Suprapubic skin (tissue), 4 donors: ENCODE results near the gene VPS35L. TPM values are rescaled to one million over a fixed set of nuclear protein-coding genes. Genes with fewer than 3 reads are reported as not detected.
A peak's percentile ranks its signal among the peaks of the same experiment; 100 is the strongest.

Experiments used
- DNase-seq, 2 donors: peaks; one replicate each; pipeline ENCODE4 v3.0.0-alpha.2; 2019; ENCODE audit warnings: low spot score in 2 of 2
- H3K27ac ChIP-seq: fragments of 200-600 bp; sonication (generic); one replicate; pipeline ENCODE4 v1.5.1; 2019
- H3K27me3 ChIP-seq: fragments of 200-600 bp; sonication (generic); one replicate; pipeline ENCODE4 v1.5.1; 2019
- H3K36me3 ChIP-seq: fragments of 200-600 bp; sonication (generic); one replicate; pipeline ENCODE4 v1.5.1; 2019
- H3K4me1 ChIP-seq: fragments of 200-600 bp; sonication (generic); one replicate; pipeline ENCODE4 v1.5.1; 2019
- H3K4me3 ChIP-seq: fragments of 200-600 bp; sonication (generic); one replicate; pipeline ENCODE4 v1.5.1; 2019; ENCODE audit warnings: mild to moderate bottlenecking
- H3K9me3 ChIP-seq: fragments of 200-600 bp; sonication (generic); one replicate; pipeline ENCODE4 v1.5.1; 2019
- CTCF ChIP-seq, 2 donors: fragments of 200-600 bp in 1 of 2; fragments of 450-650 bp in 1 of 2; sonication (generic) in 1 of 2; IDR thresholded peaks; one replicate each; pipeline ENCODE4 v1.5.1; 2016 to 2019; ENCODE audit warnings: antibody characterized with exemption in 2 of 2, mild to moderate bottlenecking in 1 of 2, moderate library complexity in 1 of 2
- EP300 ChIP-seq: sonication (generic); formaldehyde crosslinking; IDR thresholded peaks from one replicate; pipeline ENCODE4 v1.6.1; 2017; ENCODE audit warnings: antibody characterized with exemption
- POLR2A ChIP-seq, 2 donors: fragments of 450-650 bp; IDR thresholded peaks; one replicate each; pipeline ENCODE4 v1.6.1; 2017; ENCODE audit warnings: antibody characterized with exemption in 2 of 2, mild to moderate bottlenecking in 2 of 2, moderate library complexity in 2 of 2
- POLR2AphosphoS5 ChIP-seq, 3 donors: sonication (generic); formaldehyde crosslinking; IDR thresholded peaks; one replicate each; pipeline ENCODE4 v1.6.1; 2017; ENCODE audit warnings: antibody characterized with exemption in 3 of 3
- WGBS: methylation state at CpG from one replicate; pipeline ENCODE4 v1.1.5; 2018; 5-methylcytosine and 5-hydroxymethylcytosine counted together
- total RNA-seq, 4 donors: library from RNA; depleted of rRNA; stranded (reverse); fragments of >200 nt; gene quantifications; one replicate each; pipeline ENCODE4 v1.1.0, GENCODE V29; 2016

The VPS35L gene
- total RNA-seq, 4 donors from 2014 or later = 16.3 to 30.4 (median 20.7) TPM

GRCh38 chr16:19515757-19516156 is 39.7 kb upstream of the VPS35L start:
- no peak overlapping the region for H3K27ac ChIP-seq
- H3K4me1 ChIP-seq = peaks cover 42% of the 10 kb centered on the region
- H3K4me3 ChIP-seq = no peak overlapping the region
- DNase-seq = no peak
- H3K36me3 ChIP-seq = peaks cover 15% of the 10 kb centered on the region
- H3K27me3 ChIP-seq = no peaks in the 10 kb centered on the region
- no peak for TF ChIP-seq POLR2AphosphoS5 (IDR thresholded peaks at IDR 0.05)
- TF ChIP-seq EP300 = no peak
- no peak for TF ChIP-seq POLR2A (IDR thresholded peaks at IDR 0.05)
- TF ChIP-seq CTCF (IDR thresholded peaks at IDR 0.05) = no peak
- WGBS = 91% methylated on average over 2 of the region's 2 CpGs
- no peaks in the 10 kb centered on the region for H3K9me3 ChIP-seq

DNA sequence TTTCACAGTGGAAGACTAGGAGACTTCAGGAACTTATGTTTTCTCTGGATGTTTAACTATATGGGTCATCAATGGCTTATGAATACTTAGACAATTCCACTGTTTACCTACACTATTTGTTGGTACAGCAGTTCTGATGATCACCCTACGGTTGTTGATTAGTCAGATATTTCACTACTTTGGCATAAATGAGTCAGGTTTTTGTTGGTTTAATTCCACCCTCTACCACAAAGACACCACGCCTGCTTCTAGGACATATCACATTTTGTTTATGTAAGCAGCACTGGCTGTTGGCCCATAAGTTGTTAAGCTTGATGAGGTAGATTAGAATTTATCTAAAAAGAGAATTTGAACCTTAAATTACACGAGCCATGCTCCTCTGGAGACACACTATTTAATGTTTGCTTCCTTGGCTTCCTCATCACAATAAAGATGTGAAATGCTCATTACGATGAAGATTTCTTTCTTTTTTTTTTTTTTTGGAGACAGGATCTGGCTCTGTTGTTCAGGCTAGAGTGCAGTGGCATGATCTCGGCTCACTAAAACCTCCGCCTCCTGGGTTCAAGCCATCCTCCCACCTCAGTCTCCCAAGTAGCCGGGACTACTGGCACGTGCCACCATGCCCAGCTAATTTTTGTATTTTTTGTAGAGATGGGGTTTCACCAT is 37.9 kb upstream of the VPS35L start:
- WGBS = 71% methylated on average over 8 of the region's 8 CpGs
- no peak for TF ChIP-seq POLR2A (IDR thresholded peaks at IDR 0.05)
- TF ChIP-seq EP300 = no peak
- TF ChIP-seq CTCF (IDR thresholded peaks at IDR 0.05) = no peak
- no peak for TF ChIP-seq POLR2AphosphoS5 (IDR thresholded peaks at IDR 0.05)
- Histone ChIP-seq H3K36me3 (peaks cover 15% of the 10 kb centered on the region), H3K27me3 (no peaks in the 10 kb centered on the region), H3K27ac (no peak overlapping the region), H3K9me3 (no peaks in the 10 kb centered on the region), H3K4me3 (no peak overlapping the region), H3K4me1 (peaks cover 51% of the 10 kb centered on the region)
- DNase-seq = no peak

- no peak for DNase-seq
- TF ChIP-seq POLR2AphosphoS5 (IDR thresholded peaks at IDR 0.05) (no peak), EP300 (no peak), CTCF (IDR thresholded peaks at IDR 0.05) (no peak), POLR2A (IDR thresholded peaks at IDR 0.05) (no peak)
- Histone ChIP-seq H3K27me3 (no peaks in the 10 kb centered on the region), H3K4me1 (peaks cover 59% of the 10 kb centered on the region), H3K27ac (no peak overlapping the region), H3K4me3 (no peak overlapping the region), H3K9me3 (no peaks in the 10 kb centered on the region), H3K36me3 (peaks cover 15% of the 10 kb centered on the region)
- WGBS = 58% methylated on average over 2 of the region's 2 CpGs
These were observed 37.1 kb upstream of the VPS35L start for GRCh38 chr16:19518388-19518787.

DNA sequence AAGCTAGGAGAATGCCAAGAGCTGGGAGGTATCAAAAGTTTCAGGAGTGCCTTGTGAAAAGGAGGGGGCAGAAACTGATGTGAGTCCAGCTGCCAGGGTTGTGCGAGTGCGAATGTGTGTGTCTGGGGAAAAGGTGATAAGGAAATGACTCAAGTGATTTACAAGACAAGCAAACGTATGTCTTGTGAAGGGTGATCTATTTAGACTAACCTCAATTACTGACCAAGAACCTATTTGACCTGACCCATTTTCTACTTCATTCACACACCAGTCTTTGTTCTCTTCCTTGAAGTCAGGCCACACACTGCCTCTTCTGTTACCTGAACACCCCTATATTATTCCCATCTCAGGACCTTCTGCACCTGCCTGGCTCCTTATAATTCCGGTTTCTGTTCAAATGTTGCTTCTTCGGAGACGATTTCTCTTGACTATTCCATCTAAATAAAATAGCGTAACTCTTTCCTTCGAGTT is 34.6 kb upstream of the VPS35L start:
- DNase-seq = no peak
- Histone ChIP-seq H3K4me3 (peak overlapping the region; percentile 82), H3K27ac (peak overlapping the region; percentile 96), H3K4me1 (peaks cover 76% of the 10 kb centered on the region), H3K36me3 (peaks cover 8% of the 10 kb centered on the region), H3K9me3 (no peaks in the 10 kb centered on the region), H3K27me3 (no peaks in the 10 kb centered on the region)
- no peak for TF ChIP-seq EP300
- no peak for TF ChIP-seq POLR2A (IDR thresholded peaks at IDR 0.05)
- TF ChIP-seq POLR2AphosphoS5 (IDR thresholded peaks at IDR 0.05) = no peak
- TF ChIP-seq CTCF (IDR thresholded peaks at IDR 0.05) = no peak
- 6% methylated on average over 8 of the region's 8 CpGs for WGBS

- Histone ChIP-seq H3K9me3 (no peaks in the 10 kb centered on the region), H3K4me1 (peaks cover 74% of the 10 kb centered on the region), H3K36me3 (no peaks in the 10 kb centered on the region), H3K4me3 (peak within 1 kb of the TSS; percentile 82), H3K27ac (peak within 1 kb of the TSS; percentile 96), H3K27me3 (no peaks in the 10 kb centered on the region)
- WGBS = under 1% methylated on average over 44 of the region's 62 CpGs
- TF ChIP-seq CTCF (IDR thresholded peaks at IDR 0.05) = peak in 1 of 2 donors; percentile 16
- TF ChIP-seq EP300 = no peak
- TF ChIP-seq POLR2AphosphoS5 (IDR thresholded peaks at IDR 0.05) = peak in 2 of 3 donors; percentile 14 to 65
- TF ChIP-seq POLR2A (IDR thresholded peaks at IDR 0.05) = peak; percentile 37 to 76
- peak; percentile 95 to 96 for DNase-seq
These were observed 33.8 kb upstream of the VPS35L start, which contains the start of gene GDE1 for GRCh38 chr16:19521471-19522396. Gene GDE1 (minus strand): TSS chr16:19522098. CDS start chr16:19521964, 134 bp downstream.
